HEK293 (cell line): ENCODE data around the gene PP2D1.

Source experiments
- GLIS1 ChIP-seq: fragments of 450-650 bp; formaldehyde crosslinking; IDR thresholded peaks from 2 replicates; pipeline ENCODE4 v1.5.1; 2016; ENCODE audit warnings: missing biosample characterization, missing genetic modification characterization
- KLF9 ChIP-seq: fragments of 450-650 bp; formaldehyde crosslinking; IDR thresholded peaks from 2 replicates; pipeline ENCODE4 v1.5.1; 2016; ENCODE audit warnings: missing biosample characterization, missing genetic modification characterization, low read depth
- SALL2 ChIP-seq: fragments of 450-650 bp; formaldehyde crosslinking; IDR thresholded peaks from 2 replicates; pipeline ENCODE4 v1.5.0; 2017; ENCODE audit warnings: missing biosample characterization, mild to moderate bottlenecking, missing genetic modification characterization, borderline replicate concordance
- SCRT2 ChIP-seq: fragments of 450-650 bp; formaldehyde crosslinking; IDR thresholded peaks from 2 replicates; pipeline ENCODE4 v1.5.1; 2016; ENCODE audit warnings: missing biosample characterization, missing genetic modification characterization
- YY2 ChIP-seq: fragments of 450-650 bp; formaldehyde crosslinking; IDR thresholded peaks from 2 replicates; pipeline ENCODE4 v1.5.1; 2016; ENCODE audit warnings: missing biosample characterization, missing genetic modification characterization
- ZBTB20 ChIP-seq: fragments of 450-650 bp; formaldehyde crosslinking; IDR thresholded peaks from 2 replicates; pipeline ENCODE4 v1.5.1; 2016; ENCODE audit warnings: missing biosample characterization, missing genetic modification characterization
- ZBTB48 ChIP-seq: fragments of 450-650 bp; formaldehyde crosslinking; IDR thresholded peaks from 2 replicates; pipeline ENCODE4 v1.5.1; 2016; ENCODE audit warnings: missing biosample characterization, missing genetic modification characterization
- ZNF133 ChIP-seq: fragments of 450-650 bp; formaldehyde crosslinking; IDR thresholded peaks from 2 replicates; pipeline ENCODE4 v1.5.1; 2016; ENCODE audit warnings: missing biosample characterization, missing genetic modification characterization
- ZNF16 ChIP-seq: fragments of 450-650 bp; formaldehyde crosslinking; IDR thresholded peaks from 2 replicates; pipeline ENCODE4 v1.5.1; 2016; ENCODE audit warnings: low read depth, missing biosample characterization, missing genetic modification characterization
- ZNF175 ChIP-seq: fragments of 450-650 bp; formaldehyde crosslinking; IDR thresholded peaks from 2 replicates; pipeline ENCODE4 v1.5.1; 2016; ENCODE audit warnings: missing biosample characterization, missing genetic modification characterization
- ZNF24 ChIP-seq: fragments of 450-650 bp; formaldehyde crosslinking; IDR thresholded peaks from 2 replicates; pipeline ENCODE4 v1.5.1; 2016; ENCODE audit warnings: missing biosample characterization, missing genetic modification characterization
- ZNF248 ChIP-seq: fragments of 450-650 bp; formaldehyde crosslinking; IDR thresholded peaks from 2 replicates; pipeline ENCODE4 v1.5.1; 2017; ENCODE audit warnings: missing biosample characterization, missing genetic modification characterization
- ZNF302 ChIP-seq: fragments of 450-650 bp; formaldehyde crosslinking; IDR thresholded peaks from 2 replicates; pipeline ENCODE4 v1.5.1; 2016; ENCODE audit warnings: missing biosample characterization, missing genetic modification characterization, low read depth
- ZNF324 ChIP-seq: fragments of 450-650 bp; formaldehyde crosslinking; IDR thresholded peaks from 2 replicates; pipeline ENCODE4 v1.5.1; 2016; ENCODE audit warnings: missing biosample characterization, missing genetic modification characterization
- ZNF362 ChIP-seq: fragments of 450-650 bp; formaldehyde crosslinking; IDR thresholded peaks from 2 replicates; pipeline ENCODE4 v1.5.1; 2016; ENCODE audit warnings: missing biosample characterization, missing genetic modification characterization
- ZNF426 ChIP-seq: fragments of 450-650 bp; formaldehyde crosslinking; IDR thresholded peaks from 2 replicates; pipeline ENCODE4 v1.5.1; 2017; ENCODE audit warnings: missing biosample characterization, missing genetic modification characterization, mild to moderate bottlenecking, inconsistent platforms, moderate library complexity
- ZNF518A ChIP-seq: fragments of 450-650 bp; formaldehyde crosslinking; conservative IDR thresholded peaks from 2 replicates; pipeline ENCODE4 v1.5.1; 2016; ENCODE audit warnings: low read depth, missing biosample characterization, missing genetic modification characterization
- ZNF561 ChIP-seq: fragments of 450-650 bp; IDR thresholded peaks from 2 replicates; pipeline ENCODE4 v1.5.1; 2018; ENCODE audit warnings: missing biosample characterization, missing genetic modification characterization, borderline replicate concordance
- ZNF571 ChIP-seq: fragments of 450-650 bp; formaldehyde crosslinking; IDR thresholded peaks from 2 replicates; pipeline ENCODE4 v1.5.0; 2017; ENCODE audit warnings: missing biosample characterization, missing genetic modification characterization
- ZNF585B ChIP-seq: fragments of 450-650 bp; formaldehyde crosslinking; IDR thresholded peaks from 2 replicates; pipeline ENCODE4 v1.5.1; 2016; ENCODE audit warnings: missing biosample characterization, missing genetic modification characterization
- ZNF596 ChIP-seq: fragments of 450-650 bp; IDR thresholded peaks from 2 replicates; pipeline ENCODE4 v1.5.0; 2018; ENCODE audit warnings: missing biosample characterization, mild to moderate bottlenecking, missing genetic modification characterization, moderate library complexity
- ZNF660 ChIP-seq: fragments of 450-650 bp; IDR thresholded peaks from 2 replicates; pipeline ENCODE4 v1.5.1; 2018; ENCODE audit warnings: missing biosample characterization, mild to moderate bottlenecking, missing genetic modification characterization
- TF ChIP-seq, protein P1 (sequence below): fragments of 450-650 bp; formaldehyde crosslinking; IDR thresholded peaks from 2 replicates; pipeline ENCODE4 v1.5.1; 2016; ENCODE audit warnings: missing biosample characterization, missing genetic modification characterization, low read depth
- TF ChIP-seq, protein P2 (sequence below): fragments of 450-650 bp; formaldehyde crosslinking; IDR thresholded peaks from 2 replicates; pipeline ENCODE4 v1.5.1; 2016; ENCODE audit warnings: missing biosample characterization, missing genetic modification characterization
- TF ChIP-seq, protein P3 (sequence below): fragments of 450-650 bp; formaldehyde crosslinking; IDR thresholded peaks from 2 replicates; pipeline ENCODE4 v1.5.1; 2017; ENCODE audit warnings: missing biosample characterization, missing genetic modification characterization
- TF ChIP-seq, protein P4 (sequence below): fragments of 450-650 bp; formaldehyde crosslinking; IDR thresholded peaks from 2 replicates; pipeline ENCODE4 v1.5.1; 2016; ENCODE audit warnings: missing biosample characterization, missing genetic modification characterization

Gene PP2D1

DNA sequence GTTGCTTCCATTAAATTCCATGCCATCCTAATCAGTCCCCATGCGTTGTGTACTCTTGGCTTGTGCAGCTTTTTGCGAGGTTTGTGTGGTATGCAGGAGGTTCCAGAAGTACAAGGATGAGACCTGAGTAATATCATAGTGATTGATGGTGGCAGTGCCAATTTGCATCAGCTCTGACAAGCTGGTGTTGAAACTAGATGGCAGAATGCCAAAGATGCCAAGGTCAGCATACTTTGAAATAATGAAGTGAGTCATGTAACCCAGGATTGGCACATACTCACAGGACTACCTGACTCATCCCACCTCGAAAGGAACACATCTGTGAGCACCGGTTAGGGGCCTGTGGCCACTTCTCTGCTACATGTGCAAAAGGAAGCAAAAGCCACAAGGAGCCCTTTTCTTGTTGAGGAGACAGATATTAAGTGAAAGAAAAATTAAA, 42.5 kb upstream of the PP2D1 start (continued):
- TF ChIP-seq, protein P1, sequence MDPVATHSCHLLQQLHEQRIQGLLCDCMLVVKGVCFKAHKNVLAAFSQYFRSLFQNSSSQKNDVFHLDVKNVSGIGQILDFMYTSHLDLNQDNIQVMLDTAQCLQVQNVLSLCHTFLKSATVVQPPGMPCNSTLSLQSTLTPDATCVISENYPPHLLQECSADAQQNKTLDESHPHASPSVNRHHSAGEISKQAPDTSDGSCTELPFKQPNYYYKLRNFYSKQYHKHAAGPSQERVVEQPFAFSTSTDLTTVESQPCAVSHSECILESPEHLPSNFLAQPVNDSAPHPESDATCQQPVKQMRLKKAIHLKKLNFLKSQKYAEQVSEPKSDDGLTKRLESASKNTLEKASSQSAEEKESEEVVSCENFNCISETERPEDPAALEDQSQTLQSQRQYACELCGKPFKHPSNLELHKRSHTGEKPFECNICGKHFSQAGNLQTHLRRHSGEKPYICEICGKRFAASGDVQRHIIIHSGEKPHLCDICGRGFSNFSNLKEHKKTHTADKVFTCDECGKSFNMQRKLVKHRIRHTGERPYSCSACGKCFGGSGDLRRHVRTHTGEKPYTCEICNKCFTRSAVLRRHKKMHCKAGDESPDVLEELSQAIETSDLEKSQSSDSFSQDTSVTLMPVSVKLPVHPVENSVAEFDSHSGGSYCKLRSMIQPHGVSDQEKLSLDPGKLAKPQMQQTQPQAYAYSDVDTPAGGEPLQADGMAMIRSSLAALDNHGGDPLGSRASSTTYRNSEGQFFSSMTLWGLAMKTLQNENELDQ (tag by site-specific recombination) = no peak
- no peak for TF ChIP-seq ZNF16
- peak; percentile 66; the same call in 1 of the 2 replicates for TF ChIP-seq ZNF324
- no peak for TF ChIP-seq ZNF302 (tag by site-specific recombination)
- TF ChIP-seq, protein P2, sequence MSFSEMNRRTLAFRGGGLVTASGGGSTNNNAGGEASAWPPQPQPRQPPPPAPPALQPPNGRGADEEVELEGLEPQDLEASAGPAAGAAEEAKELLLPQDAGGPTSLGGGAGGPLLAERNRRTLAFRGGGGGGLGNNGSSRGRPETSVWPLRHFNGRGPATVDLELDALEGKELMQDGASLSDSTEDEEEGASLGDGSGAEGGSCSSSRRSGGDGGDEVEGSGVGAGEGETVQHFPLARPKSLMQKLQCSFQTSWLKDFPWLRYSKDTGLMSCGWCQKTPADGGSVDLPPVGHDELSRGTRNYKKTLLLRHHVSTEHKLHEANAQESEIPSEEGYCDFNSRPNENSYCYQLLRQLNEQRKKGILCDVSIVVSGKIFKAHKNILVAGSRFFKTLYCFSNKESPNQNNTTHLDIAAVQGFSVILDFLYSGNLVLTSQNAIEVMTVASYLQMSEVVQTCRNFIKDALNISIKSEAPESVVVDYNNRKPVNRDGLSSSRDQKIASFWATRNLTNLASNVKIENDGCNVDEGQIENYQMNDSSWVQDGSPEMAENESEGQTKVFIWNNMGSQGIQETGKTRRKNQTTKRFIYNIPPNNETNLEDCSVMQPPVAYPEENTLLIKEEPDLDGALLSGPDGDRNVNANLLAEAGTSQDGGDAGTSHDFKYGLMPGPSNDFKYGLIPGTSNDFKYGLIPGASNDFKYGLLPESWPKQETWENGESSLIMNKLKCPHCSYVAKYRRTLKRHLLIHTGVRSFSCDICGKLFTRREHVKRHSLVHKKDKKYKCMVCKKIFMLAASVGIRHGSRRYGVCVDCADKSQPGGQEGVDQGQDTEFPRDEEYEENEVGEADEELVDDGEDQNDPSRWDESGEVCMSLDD (tag by site-specific recombination) = no peak
- TF ChIP-seq YY2 (tag by site-specific recombination) = no peak
- TF ChIP-seq ZNF571 (tag by site-specific recombination) = no peak
- TF ChIP-seq ZNF426 = no peak
- peak; percentile 89 for TF ChIP-seq ZNF660
- 0 out of 2 replicates have a peak, but pooled peaks have one; percentile 28 for TF ChIP-seq ZBTB20 (tag by site-specific recombination)
- TF ChIP-seq, protein P3, sequence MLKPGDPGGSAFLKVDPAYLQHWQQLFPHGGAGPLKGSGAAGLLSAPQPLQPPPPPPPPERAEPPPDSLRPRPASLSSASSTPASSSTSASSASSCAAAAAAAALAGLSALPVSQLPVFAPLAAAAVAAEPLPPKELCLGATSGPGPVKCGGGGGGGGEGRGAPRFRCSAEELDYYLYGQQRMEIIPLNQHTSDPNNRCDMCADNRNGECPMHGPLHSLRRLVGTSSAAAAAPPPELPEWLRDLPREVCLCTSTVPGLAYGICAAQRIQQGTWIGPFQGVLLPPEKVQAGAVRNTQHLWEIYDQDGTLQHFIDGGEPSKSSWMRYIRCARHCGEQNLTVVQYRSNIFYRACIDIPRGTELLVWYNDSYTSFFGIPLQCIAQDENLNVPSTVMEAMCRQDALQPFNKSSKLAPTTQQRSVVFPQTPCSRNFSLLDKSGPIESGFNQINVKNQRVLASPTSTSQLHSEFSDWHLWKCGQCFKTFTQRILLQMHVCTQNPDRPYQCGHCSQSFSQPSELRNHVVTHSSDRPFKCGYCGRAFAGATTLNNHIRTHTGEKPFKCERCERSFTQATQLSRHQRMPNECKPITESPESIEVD (tag by site-specific recombination) = peak; percentile 19; the same call in 1 of the 2 replicates
- TF ChIP-seq ZNF561 = peak; percentile 42; the same call in 1 of the 2 replicates
- TF ChIP-seq ZNF175 (tag by site-specific recombination) = no peak
- TF ChIP-seq ZNF596 = no peak
- TF ChIP-seq ZNF518A (tag by site-specific recombination) = peak; percentile 52
- TF ChIP-seq ZNF24 (tag by site-specific recombination) = peak; percentile 93
- no peak for TF ChIP-seq ZNF133 (tag by site-specific recombination)
- TF ChIP-seq ZBTB48 (tag by site-specific recombination) = peak; percentile 68; the same call in 1 of the 2 replicates
- TF ChIP-seq GLIS1 (tag by site-specific recombination) = peak; percentile 7; the same call in 1 of the 2 replicates
- TF ChIP-seq ZNF585B (tag by site-specific recombination) = no peak
- TF ChIP-seq ZNF362 (tag by site-specific recombination) = no peak
- TF ChIP-seq SCRT2 (tag by site-specific recombination) = no peak
- TF ChIP-seq, protein P4, sequence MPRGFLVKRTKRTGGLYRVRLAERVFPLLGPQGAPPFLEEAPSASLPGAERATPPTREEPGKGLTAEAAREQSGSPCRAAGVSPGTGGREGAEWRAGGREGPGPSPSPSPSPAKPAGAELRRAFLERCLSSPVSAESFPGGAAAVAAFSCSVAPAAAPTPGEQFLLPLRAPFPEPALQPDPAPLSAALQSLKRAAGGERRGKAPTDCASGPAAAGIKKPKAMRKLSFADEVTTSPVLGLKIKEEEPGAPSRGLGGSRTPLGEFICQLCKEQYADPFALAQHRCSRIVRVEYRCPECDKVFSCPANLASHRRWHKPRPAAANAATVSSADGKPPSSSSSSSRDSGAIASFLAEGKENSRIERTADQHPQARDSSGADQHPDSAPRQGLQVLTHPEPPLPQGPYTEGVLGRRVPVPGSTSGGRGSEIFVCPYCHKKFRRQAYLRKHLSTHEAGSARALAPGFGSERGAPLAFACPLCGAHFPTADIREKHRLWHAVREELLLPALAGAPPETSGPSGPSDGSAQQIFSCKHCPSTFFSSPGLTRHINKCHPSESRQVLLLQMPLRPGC = peak; percentile 81
- no peak for TF ChIP-seq ZNF248
- TF ChIP-seq SALL2 (tag by site-specific recombination) = no peak
- TF ChIP-seq KLF9 = peak; percentile 29; the same call in 1 of the 2 replicates
